Retinal pigment epithelial cell (primary cell): ENCODE results near the gene MEI4.
A peak's percentile ranks its signal among the peaks of the same experiment; 100 is the strongest.
"Not testable (repeated sequence)": the region's sequence is repeated elsewhere in the genome, so short reads cannot be mapped to it uniquely, and the experiment has no call there.

Experiments used
- DNase-seq: peaks from one replicate; pipeline ENCODE4 v3.0.0-alpha.2; 2010; ENCODE audit warnings: low read depth
- H3K4me3 ChIP-seq: 2 replicates; pipeline ENCODE4 v1.5.1; 2011; ENCODE audit warnings: mild to moderate bottlenecking, low read length, control low read depth, moderate library complexity
- TF ChIP-seq, protein P1 (sequence below): conservative IDR thresholded peaks from 2 replicates; pipeline ENCODE4 v1.5.1; 2011; ENCODE audit warnings: low read depth, low read length, control low read depth, inconsistent platforms

Gene MEI4

DNA sequence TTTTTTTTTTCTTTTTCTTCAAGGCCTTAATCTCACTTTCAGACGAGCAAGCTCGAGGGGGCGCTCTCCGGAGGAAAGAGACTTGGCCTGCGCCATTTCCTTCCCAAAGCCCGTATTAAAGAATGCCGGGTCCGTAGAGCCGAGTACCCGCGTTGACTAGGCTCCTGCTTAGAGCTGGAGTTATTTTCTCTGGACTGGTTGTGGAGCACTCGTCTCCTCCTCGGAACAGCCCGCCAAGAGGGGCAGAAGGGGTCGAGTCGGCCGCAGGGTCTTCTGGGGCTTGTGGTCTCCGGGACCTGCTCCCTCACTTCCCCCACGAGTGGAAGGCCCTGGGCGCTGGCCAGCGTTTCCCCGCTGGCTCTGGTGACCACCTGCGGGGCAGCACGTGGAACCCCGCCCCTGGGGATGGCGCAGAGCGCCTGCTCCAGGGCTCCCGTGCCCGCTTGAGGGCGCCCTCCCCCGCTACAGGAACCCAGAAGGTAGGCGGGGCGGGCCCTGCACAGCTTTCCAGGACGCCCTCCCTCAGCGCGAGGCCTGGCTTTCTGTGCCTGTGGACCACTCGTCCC lies 2.7 kb upstream of the MEI4 start:
- peak; percentile 14 for DNase-seq
- peak overlapping the region; percentile 39 for H3K4me3 ChIP-seq

GRCh38 chr6:77653816-77654215 lies 977 bp downstream of the MEI4 start:
- TF ChIP-seq, protein P1, sequence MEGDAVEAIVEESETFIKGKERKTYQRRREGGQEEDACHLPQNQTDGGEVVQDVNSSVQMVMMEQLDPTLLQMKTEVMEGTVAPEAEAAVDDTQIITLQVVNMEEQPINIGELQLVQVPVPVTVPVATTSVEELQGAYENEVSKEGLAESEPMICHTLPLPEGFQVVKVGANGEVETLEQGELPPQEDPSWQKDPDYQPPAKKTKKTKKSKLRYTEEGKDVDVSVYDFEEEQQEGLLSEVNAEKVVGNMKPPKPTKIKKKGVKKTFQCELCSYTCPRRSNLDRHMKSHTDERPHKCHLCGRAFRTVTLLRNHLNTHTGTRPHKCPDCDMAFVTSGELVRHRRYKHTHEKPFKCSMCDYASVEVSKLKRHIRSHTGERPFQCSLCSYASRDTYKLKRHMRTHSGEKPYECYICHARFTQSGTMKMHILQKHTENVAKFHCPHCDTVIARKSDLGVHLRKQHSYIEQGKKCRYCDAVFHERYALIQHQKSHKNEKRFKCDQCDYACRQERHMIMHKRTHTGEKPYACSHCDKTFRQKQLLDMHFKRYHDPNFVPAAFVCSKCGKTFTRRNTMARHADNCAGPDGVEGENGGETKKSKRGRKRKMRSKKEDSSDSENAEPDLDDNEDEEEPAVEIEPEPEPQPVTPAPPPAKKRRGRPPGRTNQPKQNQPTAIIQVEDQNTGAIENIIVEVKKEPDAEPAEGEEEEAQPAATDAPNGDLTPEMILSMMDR, result no peak
- no peak for DNase-seq
- no peak overlapping the region for H3K4me3 ChIP-seq

More for the DNA sequence above, 2.7 kb upstream of the MEI4 start:
- TF ChIP-seq, protein P1, result peak; percentile 62

DNA sequence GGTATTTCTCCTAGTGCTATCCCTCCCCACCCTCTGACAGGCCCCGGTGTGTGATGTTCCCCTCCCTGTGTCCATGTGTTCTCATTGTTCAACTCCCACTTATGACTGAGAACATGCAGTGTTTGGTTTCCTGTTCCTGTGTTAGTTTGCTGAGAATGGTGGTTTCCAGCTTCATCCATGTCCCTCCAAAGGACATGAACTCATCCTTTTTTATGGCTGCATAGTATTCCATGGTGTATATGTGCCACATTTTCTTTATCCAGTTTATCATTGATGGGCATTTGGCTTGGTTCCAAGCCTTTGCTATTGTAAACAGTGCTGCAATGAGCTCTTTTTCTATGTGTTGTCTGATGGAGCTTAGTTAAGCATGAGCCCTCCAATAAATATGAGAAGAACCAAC lies 2.2 kb downstream of the MEI4 start:
- not testable (repeated sequence) for H3K4me3 ChIP-seq, DNase-seq

DNA sequence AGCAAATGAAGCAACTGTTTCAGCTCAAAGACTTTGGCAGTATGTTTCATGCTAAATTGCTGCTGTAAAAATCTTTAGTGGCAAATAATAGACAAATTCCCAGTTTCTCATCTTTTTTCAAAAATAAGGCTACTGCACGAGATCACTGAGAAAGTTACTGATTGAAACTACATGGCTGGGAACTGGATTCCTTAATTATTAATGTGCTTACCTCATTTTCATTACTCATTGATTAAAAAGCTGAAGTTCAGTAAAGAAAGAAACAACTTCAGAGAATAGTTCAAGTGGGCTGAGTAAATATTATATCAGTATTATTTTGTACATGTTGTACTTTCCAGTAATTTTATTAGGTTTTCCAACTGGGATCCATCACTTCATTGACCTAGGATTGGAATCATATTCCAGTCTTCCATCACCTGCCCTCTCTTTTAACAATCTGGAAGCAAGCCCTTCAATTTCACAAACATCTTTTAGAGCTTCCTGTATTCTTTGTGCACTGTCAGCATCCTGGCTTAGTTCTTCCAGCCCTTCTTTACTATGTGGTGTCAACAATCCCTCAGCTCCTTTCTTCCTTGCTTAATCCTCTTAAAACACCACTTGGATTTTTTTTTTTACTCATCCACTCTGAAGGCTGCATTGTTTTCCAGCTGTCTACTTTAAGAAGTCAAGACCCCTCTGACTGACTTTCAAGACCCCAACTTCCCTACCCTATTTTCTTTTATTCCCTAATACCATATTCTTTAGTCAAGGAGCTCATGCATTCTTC lies 4.3 kb downstream of the MEI4 start:
- no peak for DNase-seq
- TF ChIP-seq, protein P1, result no peak
- H3K4me3 ChIP-seq, result no peak overlapping the region

GRCh38 chr6:77666340-77666739 lies 13.5 kb downstream of the MEI4 start:
- TF ChIP-seq, protein P1, result no peak
- DNase-seq, result no peak
- no peak overlapping the region for H3K4me3 ChIP-seq

DNA sequence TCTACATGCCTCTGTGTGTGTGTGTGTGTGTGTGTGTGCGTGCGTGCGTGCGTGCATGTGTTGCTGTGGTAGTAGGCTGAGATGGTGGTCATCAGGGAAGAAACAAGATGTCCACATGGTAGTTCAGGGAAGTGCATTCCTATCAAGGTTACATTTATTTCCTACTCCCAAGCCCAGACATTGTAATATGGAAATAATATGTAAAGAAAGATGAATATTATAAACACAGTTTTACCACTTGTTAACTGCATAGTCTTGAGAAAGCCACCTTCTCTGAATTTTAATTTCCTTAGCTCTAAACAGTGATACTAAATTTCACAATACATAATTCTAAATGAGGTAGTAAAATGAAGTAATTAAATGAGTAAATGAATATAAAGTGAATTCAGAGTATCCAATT lies 14.0 kb downstream of the MEI4 start:
- TF ChIP-seq, protein P1, result no peak
- H3K4me3 ChIP-seq, result no peak overlapping the region
- no peak for DNase-seq

DNA sequence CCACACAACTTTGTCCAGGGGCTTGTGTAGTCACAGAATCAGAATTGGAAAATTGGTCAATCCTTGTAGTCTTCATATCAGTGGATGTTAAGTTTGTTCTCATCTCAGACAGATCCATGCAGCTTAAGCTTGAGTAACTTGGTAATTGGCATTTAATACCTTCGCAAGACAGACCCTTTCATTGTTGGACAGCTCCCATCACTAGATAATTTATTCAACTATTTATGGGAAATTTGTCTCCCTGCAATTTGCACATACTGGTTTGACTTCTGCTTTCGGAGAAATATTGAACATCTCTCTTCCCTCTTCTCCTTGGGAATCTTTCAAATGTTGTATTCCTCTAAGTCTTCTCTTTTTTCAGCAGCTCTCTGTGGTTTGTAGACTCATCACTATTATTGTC lies 17.1 kb downstream of the MEI4 start:
- TF ChIP-seq, protein P1, result no peak
- H3K4me3 ChIP-seq, result no peak overlapping the region
- no peak for DNase-seq
